ENCODE data around the gene CNTN1.

GRCh38 chr12:40970320-40970907 lies 278.2 kb downstream of the CNTN1 start:
- TF ChIP-seq CTCF (IDR thresholded peaks at IDR 0.05) (no peak), EP300 (IDR thresholded peaks at IDR 0.05) (no peak)
